GM21717 (cell line): Measurements from ENCODE around the gene ADAMTS6.
A peak's percentile ranks its signal among the peaks of the same experiment; 100 is the strongest.
"Not testable (repeated sequence)": the region's sequence is repeated elsewhere in the genome, so short reads cannot be mapped to it uniquely, and the experiment has no call there.

ENCODE experiments used
- ATAC-seq: cut with Tn5 transposase; IDR thresholded peaks from one replicate; pipeline ENCODE4 v1.9.1; 2021; ENCODE audit warnings: mild to moderate bottlenecking, moderate library complexity; ENCODE audit not compliant: unreplicated experiment

Gene ADAMTS6

GRCh38 chr5:65481635-65482295 lies at the start of gene ADAMTS6:
Gene ADAMTS6, minus strand, starts transcription at chr5:65481920. Its CDS starts 8,247 bp downstream, at chr5:65473673.
- peak; percentile 83 for ATAC-seq

GRCh38 chr5:65530904-65531303 lies 49.2 kb upstream of the ADAMTS6 start:
- ATAC-seq: no peak

- no peak for ATAC-seq
These were observed 44.0 kb upstream of the ADAMTS6 start for GRCh38 chr5:65525726-65526125.

GRCh38 chr5:65512170-65512937 lies 30.6 kb upstream of the ADAMTS6 start:
- ATAC-seq: no peak

GRCh38 chr5:65508978-65509377 lies 27.3 kb upstream of the ADAMTS6 start:
- ATAC-seq: no peak

- ATAC-seq: no peak
These were observed 25.2 kb upstream of the ADAMTS6 start for GRCh38 chr5:65506961-65507360.

GRCh38 chr5:65489119-65489518 lies 7.4 kb upstream of the ADAMTS6 start:
- no peak for ATAC-seq

GRCh38 chr5:65488038-65488687 lies 6.4 kb upstream of the ADAMTS6 start:
- not testable (repeated sequence) for ATAC-seq

GRCh38 chr5:65486803-65487202 lies 5.1 kb upstream of the ADAMTS6 start:
- ATAC-seq: not testable (repeated sequence)

- ATAC-seq: no peak
These were observed 3.7 kb upstream of the ADAMTS6 start for GRCh38 chr5:65485405-65485804.

- ATAC-seq: no peak
These were observed 2.0 kb upstream of the ADAMTS6 start for GRCh38 chr5:65483546-65484346.

- no peak for ATAC-seq
These were observed 1.2 kb upstream of the ADAMTS6 start for GRCh38 chr5:65482736-65483545.

- ATAC-seq: no peak
These were observed 596 bp upstream of the ADAMTS6 start for GRCh38 chr5:65482296-65482735.

GRCh38 chr5:65481171-65481581 lies 544 bp downstream of the ADAMTS6 start:
- peak; percentile 23 for ATAC-seq

GRCh38 chr5:65480306-65480865 lies 1.3 kb downstream of the ADAMTS6 start:
- ATAC-seq: peak; percentile 33

- no peak for ATAC-seq
These were observed 2.2 kb downstream of the ADAMTS6 start for GRCh38 chr5:65479527-65479926.

GRCh38 chr5:65478336-65478735 lies 3.4 kb downstream of the ADAMTS6 start:
- no peak for ATAC-seq

GRCh38 chr5:65475895-65476294 lies 5.8 kb downstream of the ADAMTS6 start:
- no peak for ATAC-seq

- ATAC-seq: no peak
These were observed 6.4 kb downstream of the ADAMTS6 start for GRCh38 chr5:65475336-65475735.
